GM12878 (cell line): ENCODE measurements around the gene NR1D1.
"Not testable (repeated sequence)": the region's sequence is repeated elsewhere in the genome, so short reads cannot be mapped to it uniquely, and the experiment has no call there.

Experiments used
- CTCF ChIP-seq, 3 experiments: IDR thresholded peaks in 2 of 3; conservative IDR thresholded peaks in 1 of 3; 2 replicates each; pipeline ENCODE4 v1.5.1; 2011; ENCODE audit warnings: low read depth in 3 of 3, low read length in 3 of 3, mild to moderate bottlenecking in 3 of 3, control low read depth in 2 of 3, moderate library complexity in 2 of 3, inconsistent platforms in 1 of 3, mixed read lengths in 1 of 3; ENCODE audit not compliant: control insufficient read depth in 2 of 3, insufficient read depth in 1 of 3; ENCODE audit errors: extremely low read depth in 1 of 3
- EED ChIP-seq: sonication (generic); IDR thresholded peaks from 2 replicates; pipeline ENCODE4 v1.6.1; 2016; ENCODE audit warnings: antibody characterized with exemption, low read depth
- HDAC6 ChIP-seq: fragments of 200-600 bp; sonication (generic); IDR thresholded peaks from one replicate; pipeline ENCODE4 v1.8.0; 2017; ENCODE audit warnings: antibody characterized with exemption; ENCODE audit not compliant: unreplicated experiment
- RAD21 ChIP-seq: IDR thresholded peaks from 2 replicates; pipeline ENCODE4 v1.6.1; 2011; ENCODE audit warnings: mild to moderate bottlenecking, low read depth, low read length, moderate library complexity; ENCODE audit not compliant: insufficient read depth
- ZNF274 ChIP-seq: IDR thresholded peaks from one replicate; pipeline ENCODE4 v1.8.0; 2011; ENCODE audit not compliant: insufficient read length, insufficient read depth

- TF ChIP-seq CTCF (IDR thresholded peaks at IDR 0.05 in 2 of 3, conservative IDR thresholded peaks at IDR 0.05 in 1 of 3; ENCODE audit: control insufficient read depth in 2 of 3, extremely low read depth in 1 of 3, insufficient read depth in 1 of 3, low read depth in 3 of 3, low read length in 3 of 3); ZNF274; RAD21; HDAC6; EED: not testable (repeated sequence)
These were observed 42.8 kb upstream of the NR1D1 start for GRCh38 chr17:40143166-40143565.
